Activated CD8-positive, alpha-beta T cell treated with anti-CD3 and anti-CD28 coated beads for 36 hours (primary cell): ENCODE results near the gene GFOD1. TPM values are rescaled to one million over a fixed set of nuclear protein-coding genes. Genes with fewer than 3 reads are reported as not detected.

Experiments
- ATAC-seq: fragments of 200-7000 bp; cut with Tn5 transposase; one replicate; pipeline ENCODE4 v1.10.0; 2021; ENCODE audit warnings: mild to moderate bottlenecking, moderate library complexity
- CTCF ChIA-PET: fragments of 350-600 bp; sonication (Branson Sonifier 250); formaldehyde crosslinking; loops from one replicate; lab custom pipeline; 2021; ENCODE audit warnings: antibody characterized with exemption; lab: Charles Lee
- POLR2A ChIA-PET: fragments of 350-600 bp; sonication (Branson Sonifier 250); formaldehyde crosslinking; loops from one replicate; lab custom pipeline; 2021; ENCODE audit warnings: antibody characterized with exemption; lab: Charles Lee
- DNase-seq: peaks from one replicate; pipeline ENCODE4 v3.0.0-alpha.2; 2020
- H3K27ac Mint-ChIP-seq: one replicate; pipeline ENCODE4 v1.8.0; 2021; ENCODE audit warnings: mild to moderate bottlenecking, mixed read lengths
- H3K27me3 Mint-ChIP-seq: one replicate; pipeline ENCODE4 v1.8.0; 2021; ENCODE audit warnings: mixed read lengths
- H3K36me3 Mint-ChIP-seq: one replicate; pipeline ENCODE4 v1.8.0; 2021; ENCODE audit warnings: low read depth, mixed read lengths
- H3K4me1 Mint-ChIP-seq: one replicate; pipeline ENCODE4 v1.8.0; 2021; ENCODE audit warnings: low read depth, mixed read lengths
- H3K4me3 Mint-ChIP-seq: one replicate; pipeline ENCODE4 v1.8.0; 2021; ENCODE audit warnings: mild to moderate bottlenecking, moderate library complexity, mixed read lengths
- H3K9me3 Mint-ChIP-seq: one replicate; pipeline ENCODE4 v1.8.0; 2021; ENCODE audit warnings: mixed read lengths
- intact Hi-C: fragments of 100-400 bp; cut with micrococcal nuclease; formaldehyde crosslinking; loops from one replicate; pipeline ENCODE4 v1.10.0; 2022
- total RNA-seq, 2 experiments: library from RNA; stranded (reverse); gene quantifications; one replicate each; pipeline ENCODE4 v1.2.3, GENCODE V29; 2021
- TF ChIP-seq, protein P1 (sequence below): fragments of 200-600 bp; IDR thresholded peaks from one replicate; pipeline ENCODE4 v1.8.0; 2022; ENCODE audit warnings: antibody characterized with exemption, mild to moderate bottlenecking

The GFOD1 gene
- total RNA-seq, 2 experiments from 2014 or later = 12.3 to 12.9 TPM

DNA sequence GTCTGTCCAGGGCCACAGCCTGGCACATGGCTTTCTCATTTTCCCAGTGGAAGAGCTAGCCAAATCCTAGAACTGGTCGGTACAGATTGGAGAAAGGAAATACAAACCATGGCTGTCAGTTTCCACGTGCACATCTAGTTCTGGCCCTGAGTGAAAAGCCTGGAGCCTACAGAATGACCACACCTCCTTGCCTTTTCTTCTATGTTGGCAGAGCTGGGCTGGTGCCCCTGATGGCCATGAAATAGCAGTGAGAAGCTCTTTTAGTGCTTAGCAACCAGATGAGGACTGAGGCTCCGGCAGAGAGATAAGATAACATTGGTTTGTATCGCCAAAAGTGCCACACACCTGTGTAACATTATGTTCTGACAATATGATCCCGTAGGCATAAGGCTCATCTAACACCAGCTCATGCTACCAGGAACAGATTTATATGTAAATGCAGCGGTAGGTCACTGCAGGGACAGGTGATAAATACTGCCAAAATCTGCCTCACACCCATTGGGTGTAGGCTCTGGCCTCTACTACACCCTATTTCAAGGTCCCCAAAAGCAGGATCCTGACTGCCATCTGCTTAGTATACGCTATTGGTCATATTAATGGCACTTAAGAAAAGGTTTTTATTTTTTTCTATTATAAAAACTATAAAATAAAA is 119.2 kb downstream of the GFOD1 start:
- Mint-ChIP-seq H3K4me1 (peaks cover 3% of the 10 kb centered on the region), H3K27ac (no peak overlapping the region), H3K27me3 (no peaks in the 10 kb centered on the region), H3K4me3 (no peak overlapping the region), H3K9me3 (no peaks in the 10 kb centered on the region), H3K36me3 (peaks cover 8% of the 10 kb centered on the region)
- no peak for ATAC-seq
- ChIA-PET POLR2A (interaction anchor here (0.7 kb wide), 1 partner anchor 65 kb away, joined by 3 read pairs; no protein-coding TSS in a partner anchor), CTCF (interaction anchor here (1.3 to 1.5 kb wide), 2 partner anchors 31 to 36 kb away, joined by 3 read pairs; no protein-coding TSS in a partner anchor)
- TF ChIP-seq, protein P1, sequence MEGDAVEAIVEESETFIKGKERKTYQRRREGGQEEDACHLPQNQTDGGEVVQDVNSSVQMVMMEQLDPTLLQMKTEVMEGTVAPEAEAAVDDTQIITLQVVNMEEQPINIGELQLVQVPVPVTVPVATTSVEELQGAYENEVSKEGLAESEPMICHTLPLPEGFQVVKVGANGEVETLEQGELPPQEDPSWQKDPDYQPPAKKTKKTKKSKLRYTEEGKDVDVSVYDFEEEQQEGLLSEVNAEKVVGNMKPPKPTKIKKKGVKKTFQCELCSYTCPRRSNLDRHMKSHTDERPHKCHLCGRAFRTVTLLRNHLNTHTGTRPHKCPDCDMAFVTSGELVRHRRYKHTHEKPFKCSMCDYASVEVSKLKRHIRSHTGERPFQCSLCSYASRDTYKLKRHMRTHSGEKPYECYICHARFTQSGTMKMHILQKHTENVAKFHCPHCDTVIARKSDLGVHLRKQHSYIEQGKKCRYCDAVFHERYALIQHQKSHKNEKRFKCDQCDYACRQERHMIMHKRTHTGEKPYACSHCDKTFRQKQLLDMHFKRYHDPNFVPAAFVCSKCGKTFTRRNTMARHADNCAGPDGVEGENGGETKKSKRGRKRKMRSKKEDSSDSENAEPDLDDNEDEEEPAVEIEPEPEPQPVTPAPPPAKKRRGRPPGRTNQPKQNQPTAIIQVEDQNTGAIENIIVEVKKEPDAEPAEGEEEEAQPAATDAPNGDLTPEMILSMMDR = no peak
- DNase-seq = no peak
- intact Hi-C loops = no loop called here

DNA sequence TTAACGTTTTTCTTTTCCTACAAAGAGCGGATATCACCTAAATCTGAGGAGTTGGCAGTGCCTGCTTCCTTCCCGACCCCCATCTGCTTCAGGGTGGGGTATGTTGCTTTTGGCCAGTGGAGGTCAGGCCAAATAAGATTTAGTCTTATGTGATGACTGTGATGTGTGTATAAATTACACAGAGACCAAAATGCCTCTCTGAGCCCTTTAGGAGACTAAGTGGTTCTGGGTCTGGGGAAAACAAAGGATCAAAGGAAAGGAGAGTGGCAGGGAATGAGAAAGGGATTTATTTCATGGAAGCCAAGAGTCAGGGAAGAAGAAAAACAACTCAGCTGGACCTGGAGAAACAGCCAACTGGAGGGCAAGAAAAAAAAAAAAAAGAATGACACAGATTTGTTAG is 120.0 kb downstream of the GFOD1 start:
- ChIA-PET POLR2A (no interaction called here), CTCF (interaction anchor here (1.3 to 1.5 kb wide), 2 partner anchors 30 to 35 kb away, joined by 3 read pairs; no protein-coding TSS in a partner anchor)
- Mint-ChIP-seq H3K4me3 (no peak overlapping the region), H3K27me3 (no peaks in the 10 kb centered on the region), H3K9me3 (no peaks in the 10 kb centered on the region), H3K36me3 (peaks cover 12% of the 10 kb centered on the region), H3K27ac (no peak overlapping the region), H3K4me1 (no peaks in the 10 kb centered on the region)
- ATAC-seq (no peak), DNase-seq (no peak)
- intact Hi-C loops = no loop called here
- TF ChIP-seq, protein P1 = no peak

DNA sequence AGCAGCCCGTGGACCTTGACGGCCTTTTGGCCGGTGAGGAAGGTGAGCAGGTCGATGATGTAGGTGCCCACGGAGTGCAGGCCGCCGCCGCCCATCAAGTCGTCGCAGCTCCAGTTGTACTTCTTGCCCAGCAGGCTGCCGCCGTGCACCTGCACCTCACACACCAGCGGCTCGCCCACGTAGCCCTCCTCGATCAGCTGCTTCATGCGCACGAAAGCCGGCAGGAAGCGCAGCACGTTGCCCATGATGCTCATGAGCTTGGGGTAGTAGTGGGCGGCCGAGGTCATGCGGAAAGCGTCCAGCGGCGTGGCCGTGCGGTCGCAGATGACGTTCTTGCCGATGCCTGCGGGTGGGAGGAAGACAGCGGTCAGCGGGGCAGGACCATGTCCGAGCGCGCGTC is 122.1 kb downstream of the GFOD1 start:
- no peak for ATAC-seq

DNA sequence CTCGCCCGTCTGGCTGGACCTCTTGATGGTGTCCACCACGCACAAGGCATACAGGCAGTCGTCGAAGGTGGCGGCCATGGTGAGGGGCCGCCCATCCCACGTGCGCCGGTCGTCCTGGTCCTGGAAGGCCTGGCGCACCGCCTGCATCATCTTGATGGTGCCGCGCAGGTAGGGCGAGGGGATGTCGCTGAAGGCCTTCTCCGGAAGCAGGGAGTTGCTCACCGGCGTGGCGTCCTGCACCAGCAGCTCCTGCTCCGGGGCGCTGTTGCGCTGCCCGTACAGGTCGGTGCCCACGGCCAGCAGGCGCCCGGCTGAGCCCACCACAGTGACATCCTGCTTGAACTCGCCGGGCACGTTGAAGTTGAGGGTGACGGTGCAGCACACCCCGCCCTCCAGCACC is 122.6 kb downstream of the GFOD1 start:
- peaks cover 3% of the 10 kb centered on the region for H3K4me1 Mint-ChIP-seq
- H3K27me3 Mint-ChIP-seq = no peaks in the 10 kb centered on the region
- peaks cover 12% of the 10 kb centered on the region for H3K36me3 Mint-ChIP-seq
- ChIA-PET POLR2A (no interaction called here), CTCF (no interaction called here)
- DNase-seq (no peak), ATAC-seq (no peak)
- H3K27ac Mint-ChIP-seq = no peak overlapping the region
- intact Hi-C loops = no loop called here
- H3K4me3 Mint-ChIP-seq = no peak overlapping the region
- no peaks in the 10 kb centered on the region for H3K9me3 Mint-ChIP-seq
- TF ChIP-seq, protein P1 = no peak

More for the DNA sequence above, 122.1 kb downstream of the GFOD1 start:
- Mint-ChIP-seq H3K9me3 (no peaks in the 10 kb centered on the region), H3K36me3 (peaks cover 12% of the 10 kb centered on the region), H3K27ac (no peak overlapping the region), H3K4me1 (no peaks in the 10 kb centered on the region), H3K27me3 (no peaks in the 10 kb centered on the region), H3K4me3 (no peak overlapping the region)
- CTCF ChIA-PET = no interaction called here
- POLR2A ChIA-PET = no interaction called here
- no peak for DNase-seq
- intact Hi-C loops = no loop called here
- TF ChIP-seq, protein P1 = no peak

DNA sequence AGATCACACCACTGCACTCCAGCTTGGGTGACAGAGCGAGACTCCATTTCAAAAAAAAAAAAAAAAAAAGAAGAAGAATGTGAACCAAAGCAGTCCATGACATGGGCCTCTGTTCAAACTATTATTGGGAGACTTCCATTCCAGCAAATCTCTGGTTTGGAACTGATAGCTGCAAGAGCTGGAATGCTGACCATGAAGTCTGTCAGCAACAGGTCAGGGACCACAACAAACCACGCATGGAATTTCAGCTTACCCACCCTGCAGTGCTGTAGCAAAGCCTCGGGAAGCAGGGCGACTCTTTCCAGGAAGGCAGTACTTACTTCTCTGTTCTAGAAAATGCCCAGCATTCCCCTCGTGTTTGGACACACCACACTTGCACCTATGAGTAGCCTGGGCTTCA is 125.0 kb downstream of the GFOD1 start:
- peaks cover 7% of the 10 kb centered on the region for H3K4me1 Mint-ChIP-seq
- CTCF ChIA-PET = interaction anchor here (1.3 kb wide), 1 partner anchor 30 kb away, joined by 3 read pairs; no protein-coding TSS in a partner anchor
- intact Hi-C loops = no loop called here
- POLR2A ChIA-PET = no interaction called here
- no peaks in the 10 kb centered on the region for H3K27me3 Mint-ChIP-seq
- TF ChIP-seq, protein P1 = no peak
- DNase-seq (no peak), ATAC-seq (no peak)
- no peak overlapping the region for H3K27ac Mint-ChIP-seq
- no peaks in the 10 kb centered on the region for H3K9me3 Mint-ChIP-seq
- no peak overlapping the region for H3K4me3 Mint-ChIP-seq
- H3K36me3 Mint-ChIP-seq = peaks cover 12% of the 10 kb centered on the region
